HG02870 (cell line): ENCODE data around the gene CNKSR1.
"Not testable (repeated sequence)": the region's sequence is repeated elsewhere in the genome, so short reads cannot be mapped to it uniquely, and the experiment has no call there.

Source experiments
- ATAC-seq: cut with Tn5 transposase; IDR thresholded peaks from one replicate; pipeline ENCODE4 v1.9.1; 2021; ENCODE audit warnings: mild to moderate bottlenecking, moderate library complexity; ENCODE audit not compliant: unreplicated experiment

Gene CNKSR1

GRCh38 chr1:26225033-26225831, 47.9 kb downstream of the CNKSR1 start:
- ATAC-seq: no peak

DNA sequence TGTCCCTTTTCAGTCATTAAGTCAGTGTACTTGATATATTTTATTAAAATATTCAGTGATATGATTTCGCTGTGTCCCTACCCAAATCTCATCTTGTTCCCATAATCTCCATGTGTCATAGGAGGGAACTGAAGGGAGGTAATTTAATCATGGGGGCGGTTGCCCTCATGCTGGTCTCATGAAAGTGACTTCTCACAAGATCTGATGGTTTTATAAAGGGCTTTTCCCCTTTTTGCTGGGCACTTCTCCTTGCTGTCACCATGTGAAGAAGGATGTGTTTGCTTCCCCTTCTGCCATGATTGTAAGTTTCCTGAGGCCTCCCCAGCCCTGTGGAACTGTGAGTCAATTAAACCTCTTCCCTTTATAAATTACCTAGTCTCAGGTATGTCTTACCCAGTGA, 53.4 kb downstream of the CNKSR1 start:
- not testable (repeated sequence) for ATAC-seq

GRCh38 chr1:26233903-26234643, 56.8 kb downstream of the CNKSR1 start, which contains the start of gene CEP85:
Gene CEP85, plus strand, starts transcription at chr1:26234200. Its CDS starts 5,584 bp downstream, at chr1:26239784.
- ATAC-seq: peak; percentile 90

- ATAC-seq: no peak
Measured at GRCh38 chr1:26234644-26235370, 57.5 kb downstream of the CNKSR1 start.

GRCh38 chr1:26237230-26237966, 60.1 kb downstream of the CNKSR1 start:
- ATAC-seq: no peak
